Measurements from ENCODE around the gene SLC7A6.

The SLC7A6 gene

DNA sequence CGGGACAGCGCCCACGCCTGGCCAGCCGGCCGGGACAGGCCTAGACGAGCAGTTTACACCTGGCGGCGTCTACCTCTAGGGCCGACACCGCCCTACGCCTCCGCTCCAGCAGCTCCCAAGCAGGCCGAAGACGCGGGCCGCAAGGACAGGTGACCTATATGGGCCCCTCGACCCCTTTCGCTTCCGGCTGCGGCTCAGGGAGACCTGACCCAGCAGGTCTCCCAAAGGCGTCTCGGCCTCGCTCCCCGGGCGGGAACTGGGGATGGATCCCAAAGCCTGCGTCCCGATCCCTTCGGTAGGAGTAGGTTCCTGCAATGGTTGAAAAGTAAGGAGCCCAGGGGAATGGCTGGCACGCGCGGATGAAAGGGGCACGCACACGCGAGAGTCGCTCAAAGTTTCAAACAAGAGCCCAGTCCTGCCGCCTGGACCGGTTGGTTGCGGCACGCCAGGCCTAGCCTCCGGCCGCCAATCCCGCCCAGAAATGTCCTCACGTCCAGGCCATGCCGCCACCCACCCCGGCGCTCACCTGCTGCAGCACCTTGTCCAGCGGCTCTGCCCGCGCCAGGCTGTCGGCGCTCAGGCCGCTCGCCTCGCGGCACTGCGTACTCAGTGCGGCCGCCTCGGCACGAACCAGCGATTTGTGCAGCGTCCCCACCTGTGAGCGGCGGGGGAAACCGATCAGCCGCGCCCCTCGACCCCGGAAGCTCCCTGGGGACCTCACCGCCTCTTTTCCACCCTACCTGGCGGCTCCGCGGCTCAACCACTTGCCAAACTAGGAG, 29.0 kb upstream of the SLC7A6 start:
- DNase-seq, result no peak

- no peak for DNase-seq
Observed at GRCh38 chr16:68235887-68236136, 28.5 kb upstream of the SLC7A6 start, which contains the start of gene ESRP2. Gene ESRP2, minus strand, starts transcription at chr16:68236127. Its CDS starts 82 bp downstream, at chr16:68236045.

DNA sequence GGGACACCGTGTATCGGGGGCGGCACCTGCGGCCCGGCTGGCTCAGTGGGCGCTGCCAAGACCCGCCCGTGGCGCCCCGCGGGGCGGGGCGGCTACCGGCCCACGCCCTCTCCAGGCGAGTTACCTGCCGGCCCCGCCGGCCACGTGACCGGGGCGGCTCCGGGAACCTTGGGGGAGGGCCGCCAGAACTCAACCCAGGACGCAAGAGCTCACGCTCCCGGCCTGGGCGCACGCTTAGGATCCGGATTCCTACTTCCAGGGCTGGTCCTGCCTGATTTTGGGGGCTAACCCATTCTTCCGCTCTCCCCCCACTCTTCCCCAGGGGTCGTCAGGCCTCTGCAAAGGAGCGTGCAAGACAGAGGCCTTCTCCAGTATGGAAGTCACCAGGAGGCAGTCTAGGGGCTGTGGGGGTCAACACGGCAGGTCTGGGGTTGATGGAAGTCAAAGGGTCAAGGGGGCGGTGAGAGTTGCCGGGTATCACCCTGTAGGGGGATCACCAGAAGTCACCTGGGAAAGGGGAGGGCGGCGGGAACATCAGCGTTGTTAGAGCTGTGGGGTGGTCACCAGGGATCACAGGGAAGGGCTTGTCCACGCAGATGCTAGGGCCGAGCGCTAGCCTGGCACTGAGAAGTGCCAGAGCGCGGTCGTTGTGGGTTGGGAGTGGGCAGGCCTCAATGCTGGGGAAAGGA, 28.0 kb upstream of the SLC7A6 start:
- peak; percentile 63 for DNase-seq

GRCh38 chr16:68236826-68237242, 27.5 kb upstream of the SLC7A6 start:
- no peak for DNase-seq

DNA sequence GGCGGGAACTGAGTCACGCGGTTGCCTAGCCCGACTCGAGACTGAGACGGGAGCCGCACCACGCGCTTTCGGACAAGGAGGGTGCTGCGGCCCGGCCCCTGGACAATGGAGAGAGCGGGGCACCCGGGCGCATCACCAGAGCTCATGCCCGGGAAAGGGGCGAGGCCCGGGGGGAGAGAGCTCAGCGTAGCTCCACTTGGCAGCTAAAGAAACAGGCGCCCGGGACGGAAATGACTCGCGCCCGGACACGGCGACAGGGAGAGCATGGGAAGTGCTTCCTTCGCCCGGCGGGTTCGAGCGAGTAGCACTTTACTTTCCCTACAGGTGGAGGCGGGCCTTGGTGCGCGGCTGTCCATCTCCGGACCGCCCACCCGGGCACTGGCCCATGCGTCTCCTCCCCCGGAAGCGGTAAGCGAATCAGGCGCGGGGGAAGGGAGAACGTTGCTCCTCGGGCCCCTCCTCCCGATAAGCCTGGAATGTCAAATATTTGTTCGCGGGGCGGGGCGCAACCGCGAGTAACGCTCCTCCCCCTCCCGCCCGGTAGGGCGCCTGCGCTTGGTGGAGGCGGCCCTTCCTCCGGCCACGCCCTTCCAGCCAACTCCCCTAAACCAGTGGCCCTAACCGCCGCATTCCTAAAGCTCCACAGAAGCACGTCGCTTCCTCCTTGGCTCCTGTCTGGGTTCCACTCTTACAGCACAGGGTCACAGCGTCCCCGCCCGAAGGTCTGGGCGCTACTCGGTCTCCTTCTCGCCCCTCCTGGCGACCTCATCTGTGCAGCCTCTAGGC, 26.9 kb upstream of the SLC7A6 start:
- DNase-seq, result peak; percentile 98

DNA sequence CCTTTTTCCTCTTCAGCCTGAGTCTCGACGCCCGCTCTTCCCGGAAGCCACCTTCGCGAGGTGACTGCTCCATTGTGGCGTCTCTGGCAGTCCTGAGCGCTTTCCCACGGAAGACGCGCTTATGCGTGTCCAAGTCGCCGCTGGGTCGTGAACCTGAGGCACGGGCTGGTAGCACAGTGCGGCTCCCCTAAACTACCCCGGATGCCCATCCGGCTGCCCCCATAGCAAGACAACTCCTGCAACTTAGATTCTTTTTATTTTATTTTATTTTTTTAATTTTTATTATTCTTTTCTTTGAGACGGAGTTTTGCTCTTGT, 26.3 kb upstream of the SLC7A6 start:
- no peak for DNase-seq

- no peak for DNase-seq
Observed at GRCh38 chr16:68242085-68242484, 22.2 kb upstream of the SLC7A6 start.

DNA sequence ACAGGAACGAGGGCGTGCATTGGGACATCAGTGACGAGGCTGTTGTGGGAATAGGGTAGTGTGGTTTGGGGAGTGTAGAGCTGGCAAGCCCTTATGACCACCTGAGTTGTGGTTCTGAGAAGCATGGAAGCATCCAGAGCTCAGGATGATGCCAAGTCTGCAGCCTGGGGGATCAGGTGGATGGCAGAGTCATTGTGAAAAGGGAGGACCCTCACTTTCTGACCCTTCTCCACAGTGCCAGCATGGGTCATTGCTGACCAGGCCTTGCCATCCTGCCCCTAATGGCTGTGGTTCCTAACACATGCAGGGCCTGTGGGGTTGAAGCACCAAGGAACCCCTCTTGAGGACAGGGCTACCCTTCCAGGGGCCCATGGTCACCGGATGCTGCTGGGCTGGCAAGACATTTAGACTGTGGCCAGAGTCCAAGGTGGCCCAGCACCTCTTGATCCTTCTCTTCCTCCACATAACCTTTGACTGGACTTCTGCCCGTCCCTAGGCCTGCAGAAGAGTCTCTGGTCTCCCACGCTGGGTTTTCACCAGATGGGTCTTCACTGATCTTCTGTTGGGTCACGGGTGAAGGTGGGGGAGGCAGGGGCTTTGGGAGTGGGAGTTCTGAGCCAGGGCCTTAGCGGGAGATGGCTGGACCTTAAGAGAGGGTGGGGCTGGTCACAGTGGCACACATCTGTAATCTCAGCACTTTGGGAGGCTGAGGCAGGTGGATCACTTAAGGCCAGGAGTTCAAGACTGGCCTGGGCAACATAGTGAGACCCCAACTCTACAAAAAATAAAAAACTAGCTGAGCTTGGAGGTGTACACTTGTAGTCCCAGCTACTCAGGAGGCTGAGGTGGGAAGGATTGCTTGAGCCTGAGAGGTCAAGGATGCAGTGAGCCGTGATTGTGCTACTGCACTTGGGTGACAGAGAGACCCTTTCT, 21.1 kb upstream of the SLC7A6 start:
- no peak for DNase-seq

DNA sequence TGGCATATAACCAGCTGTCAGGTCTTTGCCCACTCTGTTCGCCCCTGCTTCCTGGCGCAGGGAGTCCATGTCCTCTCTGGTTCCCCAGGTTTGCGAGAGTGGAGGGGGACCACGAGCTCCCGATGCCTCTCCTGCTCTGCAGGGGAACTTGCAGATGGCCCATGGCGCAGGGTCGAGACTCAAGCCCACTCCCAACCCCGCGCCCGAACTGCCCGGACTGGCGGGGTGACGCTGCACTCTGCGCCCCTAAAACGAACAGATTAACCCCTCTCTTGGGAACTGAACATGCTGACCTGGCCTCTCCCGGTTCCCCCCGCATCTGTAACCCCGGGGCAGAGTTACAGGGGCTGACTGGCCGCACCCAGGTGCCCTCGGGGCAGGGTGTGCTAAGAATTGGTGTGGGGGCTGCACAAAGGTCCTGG, 19.8 kb upstream of the SLC7A6 start:
- DNase-seq, result no peak

DNA sequence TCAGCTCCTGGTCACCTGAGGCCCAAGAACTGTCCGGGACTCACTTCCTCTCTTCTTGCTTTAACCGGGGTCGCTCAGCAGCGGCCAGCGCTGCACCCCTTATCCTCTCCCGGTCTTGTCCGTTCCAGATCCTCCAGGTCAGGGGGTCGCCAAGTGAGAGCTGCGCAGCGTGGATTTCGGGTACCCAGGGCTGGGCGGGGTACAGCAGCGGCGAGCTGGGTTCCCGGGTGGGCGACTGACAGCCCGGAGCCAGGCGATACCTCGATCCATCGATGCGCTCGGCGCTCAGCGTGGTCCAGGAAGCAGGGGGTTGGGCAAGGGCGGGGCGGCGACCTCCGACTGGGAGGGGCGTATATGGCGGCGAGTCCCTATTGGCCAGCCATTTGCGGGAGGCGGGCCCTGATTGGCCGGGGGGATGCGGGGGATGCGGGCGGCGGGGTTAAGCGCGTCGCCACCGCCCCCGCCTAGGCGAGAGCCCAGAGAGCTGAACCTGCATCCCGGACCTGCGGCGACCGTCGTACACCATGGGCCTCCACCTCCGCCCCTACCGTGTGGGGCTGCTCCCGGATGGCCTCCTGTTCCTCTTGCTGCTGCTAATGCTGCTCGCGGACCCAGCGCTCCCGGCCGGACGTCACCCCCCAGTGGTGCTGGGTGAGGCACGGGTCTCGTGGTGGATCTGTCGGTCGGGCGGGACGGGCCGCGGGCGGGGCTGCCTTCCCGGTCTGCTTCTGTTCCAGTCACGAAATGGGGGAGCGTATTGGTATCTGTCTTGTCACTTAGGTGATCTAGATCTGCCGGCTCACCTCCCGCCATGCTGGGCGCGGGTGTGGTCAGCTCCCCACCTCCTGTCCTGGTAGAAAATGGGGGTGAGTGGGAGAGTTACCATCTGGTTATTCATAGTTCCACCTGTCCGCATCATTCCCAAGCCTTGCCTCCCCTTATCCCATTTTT, 19.1 kb upstream of the SLC7A6 start, which contains the start of gene PLA2G15:
PLA2G15 (plus strand) TSS at position 471 of the 951 bp plus-strand sequence; CDS start at position 525, 54 bp downstream.
- peak; percentile 87 for DNase-seq

GRCh38 chr16:68246121-68246520, 18.2 kb upstream of the SLC7A6 start:
- DNase-seq, result no peak

GRCh38 chr16:68246666-68247065, 17.7 kb upstream of the SLC7A6 start:
- peak; percentile 68 for DNase-seq

DNA sequence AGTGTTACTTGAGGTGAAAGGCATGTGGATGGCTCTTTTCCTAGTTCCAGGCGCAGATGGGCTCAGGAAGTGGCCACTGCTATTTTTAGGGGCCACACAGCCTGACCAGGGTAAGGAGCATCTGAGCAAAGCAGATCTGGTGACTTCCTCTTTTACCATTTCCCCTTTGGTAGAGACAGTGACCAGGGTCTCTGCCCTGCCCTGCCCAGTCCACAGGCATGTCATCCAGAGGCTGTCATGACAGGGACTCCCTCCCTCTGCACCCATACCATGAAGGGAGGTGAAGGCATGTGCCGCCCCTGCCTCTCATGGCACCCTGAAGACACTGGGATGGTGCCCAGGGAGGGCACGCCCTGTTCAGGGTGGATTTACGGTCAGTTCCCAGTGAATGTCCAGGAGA, 16.9 kb upstream of the SLC7A6 start:
- DNase-seq, result no peak

GRCh38 chr16:68247932-68248331, 16.4 kb upstream of the SLC7A6 start:
- DNase-seq, result no peak

DNA sequence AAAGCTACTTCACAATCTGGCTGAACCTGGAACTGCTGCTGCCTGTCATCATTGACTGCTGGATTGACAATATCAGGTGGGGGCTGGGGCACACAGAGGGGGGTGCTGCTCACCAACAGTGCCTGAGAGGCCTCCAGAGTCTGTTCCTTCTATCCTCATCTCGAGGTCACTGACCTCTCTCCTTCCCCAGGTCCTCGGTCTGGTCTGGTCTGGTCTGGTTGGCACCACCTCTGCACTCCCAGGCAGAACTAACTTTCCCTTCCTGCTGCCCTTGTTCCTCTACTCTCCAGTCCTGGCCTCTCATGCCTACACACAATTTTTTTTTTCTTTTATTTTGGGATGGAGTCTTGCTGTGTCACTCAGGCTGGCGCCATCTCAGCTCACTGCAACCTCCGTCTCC, 15.0 kb upstream of the SLC7A6 start:
- no peak for DNase-seq

DNA sequence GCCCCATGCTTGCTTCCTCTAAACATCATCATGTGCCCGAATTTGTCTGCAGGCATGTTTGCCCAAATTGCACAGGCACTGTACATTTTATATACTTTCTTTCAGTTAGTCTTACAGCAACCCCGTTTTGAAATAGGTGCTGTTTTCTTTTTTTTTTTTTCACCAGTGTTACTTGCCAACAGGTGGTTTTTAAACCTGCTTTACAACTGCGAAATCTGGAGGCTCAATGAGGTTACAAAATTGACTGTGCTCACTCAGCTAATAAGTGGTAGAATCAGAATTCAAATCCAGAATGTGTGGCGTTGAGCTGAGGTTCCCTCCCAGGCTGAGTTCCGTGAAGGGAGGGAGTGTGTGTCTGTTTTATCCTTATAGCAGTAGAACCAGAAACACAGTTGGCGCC, 13.4 kb upstream of the SLC7A6 start:
- no peak for DNase-seq

- no peak for DNase-seq
Observed at GRCh38 chr16:68251832-68252231, 12.5 kb upstream of the SLC7A6 start.

GRCh38 chr16:68252383-68252782, 11.9 kb upstream of the SLC7A6 start:
- DNase-seq, result no peak

GRCh38 chr16:68253721-68254120, 10.6 kb upstream of the SLC7A6 start:
- DNase-seq, result no peak

GRCh38 chr16:68255712-68256111, 8.6 kb upstream of the SLC7A6 start:
- no peak for DNase-seq

GRCh38 chr16:68257251-68257905, 6.9 kb upstream of the SLC7A6 start:
- DNase-seq, result no peak
